Measurements from ENCODE around the gene OPCML. TPM values are rescaled to one million over a fixed set of nuclear protein-coding genes. Genes with fewer than 3 reads are reported as not detected.

Gene OPCML
- total RNA-seq, 1 experiment from 2014 or later = not detected

- no peaks in the 10 kb centered on the region for H3K9me3 ChIP-seq
- no peaks in the 10 kb centered on the region for H3K36me3 ChIP-seq (ENCODE audit: control insufficient read depth, insufficient read depth, low read length)
- no peak overlapping the region for H3K4me3 ChIP-seq (ENCODE audit: low read depth, low read length)
- Mint-ChIP-seq H3K9me3 (ENCODE audit: unreplicated experiment) (peaks cover 31% of the 10 kb centered on the region), H3K27me3 (ENCODE audit: insufficient read depth, unreplicated experiment) (no peaks in the 10 kb centered on the region), H3K36me3 (ENCODE audit: insufficient read depth, unreplicated experiment) (no peaks in the 10 kb centered on the region), H3K27ac (ENCODE audit: unreplicated experiment) (no peak overlapping the region), H3K4me3 (ENCODE audit: unreplicated experiment) (no peak overlapping the region), H3K4me1 (ENCODE audit: low read depth, unreplicated experiment) (peaks cover 11% of the 10 kb centered on the region)
- DNase-seq = no peak
- ChIA-PET CTCF (no interaction called here), POLR2A (no interaction called here)
- BruUV-seq (replicated peaks) = no TSS peak
- intact Hi-C loops (cut with micrococcal nuclease; ENCODE audit: unreplicated experiment) = no loop called here
- no peak for TF ChIP-seq CTCF (IDR thresholded peaks at IDR 0.05; ENCODE audit: insufficient read depth in 1 of 2, low read depth in 1 of 2, low read length in 1 of 2, severe bottlenecking in 1 of 2, unreplicated experiment in 1 of 2)
- H3K4me1 ChIP-seq = peaks cover 21% of the 10 kb centered on the region
- no peaks in the 10 kb centered on the region for H3K27me3 ChIP-seq (replicated peaks; ENCODE audit: control insufficient read depth, insufficient read depth, low read length)
Measured at GRCh38 chr11:132977241-132977640, 555.1 kb downstream of the OPCML start.

GRCh38 chr11:132976115-132976514 lies 556.2 kb downstream of the OPCML start:
- H3K4me1 ChIP-seq = peaks cover 14% of the 10 kb centered on the region
- peaks cover 19% of the 10 kb centered on the region for H3K9me3 Mint-ChIP-seq (ENCODE audit: unreplicated experiment)
- CTCF ChIA-PET = no interaction called here
- H3K27ac Mint-ChIP-seq (ENCODE audit: unreplicated experiment) = no peak overlapping the region
- peaks cover 6% of the 10 kb centered on the region for H3K4me1 Mint-ChIP-seq (ENCODE audit: low read depth, unreplicated experiment)
- no peak for DNase-seq
- no peaks in the 10 kb centered on the region for H3K36me3 Mint-ChIP-seq (ENCODE audit: insufficient read depth, unreplicated experiment)
- TF ChIP-seq CTCF (IDR thresholded peaks at IDR 0.05; ENCODE audit: insufficient read depth in 1 of 2, low read depth in 1 of 2, low read length in 1 of 2, severe bottlenecking in 1 of 2, unreplicated experiment in 1 of 2) = no peak
- no TSS peak for BruUV-seq (replicated peaks)
- POLR2A ChIA-PET = no interaction called here
- no peaks in the 10 kb centered on the region for H3K27me3 Mint-ChIP-seq (ENCODE audit: insufficient read depth, unreplicated experiment)
- intact Hi-C loops (cut with micrococcal nuclease; ENCODE audit: unreplicated experiment) = no loop called here
- H3K9me3 ChIP-seq = no peaks in the 10 kb centered on the region
- H3K4me3 ChIP-seq (ENCODE audit: low read depth, low read length) = no peak overlapping the region
- H3K27me3 ChIP-seq (replicated peaks; ENCODE audit: control insufficient read depth, insufficient read depth, low read length) = no peaks in the 10 kb centered on the region
- no peaks in the 10 kb centered on the region for H3K36me3 ChIP-seq (ENCODE audit: control insufficient read depth, insufficient read depth, low read length)
- no peak overlapping the region for H3K4me3 Mint-ChIP-seq (ENCODE audit: unreplicated experiment)

GRCh38 chr11:132973686-132974085 lies 558.6 kb downstream of the OPCML start:
- intact Hi-C loops (cut with micrococcal nuclease; ENCODE audit: unreplicated experiment) = no loop called here
- H3K9me3 ChIP-seq = no peaks in the 10 kb centered on the region
- no peak for DNase-seq
- BruUV-seq (replicated peaks) = no TSS peak
- Mint-ChIP-seq H3K4me3 (ENCODE audit: unreplicated experiment) (no peak overlapping the region), H3K36me3 (ENCODE audit: insufficient read depth, unreplicated experiment) (no peaks in the 10 kb centered on the region), H3K9me3 (ENCODE audit: unreplicated experiment) (peaks cover 15% of the 10 kb centered on the region), H3K27me3 (ENCODE audit: insufficient read depth, unreplicated experiment) (peaks cover 3% of the 10 kb centered on the region), H3K27ac (ENCODE audit: unreplicated experiment) (no peak overlapping the region), H3K4me1 (ENCODE audit: low read depth, unreplicated experiment) (no peaks in the 10 kb centered on the region)
- H3K36me3 ChIP-seq (ENCODE audit: control insufficient read depth, insufficient read depth, low read length) = no peaks in the 10 kb centered on the region
- H3K4me3 ChIP-seq (ENCODE audit: low read depth, low read length) = no peak overlapping the region
- H3K4me1 ChIP-seq = no peaks in the 10 kb centered on the region
- ChIA-PET CTCF (no interaction called here), POLR2A (no interaction called here)
- no peak for TF ChIP-seq CTCF (IDR thresholded peaks at IDR 0.05; ENCODE audit: insufficient read depth in 1 of 2, low read depth in 1 of 2, low read length in 1 of 2, severe bottlenecking in 1 of 2, unreplicated experiment in 1 of 2)
- H3K27me3 ChIP-seq (replicated peaks; ENCODE audit: control insufficient read depth, insufficient read depth, low read length) = no peaks in the 10 kb centered on the region
